ENCODE results near the gene CHRDL2.

DNA sequence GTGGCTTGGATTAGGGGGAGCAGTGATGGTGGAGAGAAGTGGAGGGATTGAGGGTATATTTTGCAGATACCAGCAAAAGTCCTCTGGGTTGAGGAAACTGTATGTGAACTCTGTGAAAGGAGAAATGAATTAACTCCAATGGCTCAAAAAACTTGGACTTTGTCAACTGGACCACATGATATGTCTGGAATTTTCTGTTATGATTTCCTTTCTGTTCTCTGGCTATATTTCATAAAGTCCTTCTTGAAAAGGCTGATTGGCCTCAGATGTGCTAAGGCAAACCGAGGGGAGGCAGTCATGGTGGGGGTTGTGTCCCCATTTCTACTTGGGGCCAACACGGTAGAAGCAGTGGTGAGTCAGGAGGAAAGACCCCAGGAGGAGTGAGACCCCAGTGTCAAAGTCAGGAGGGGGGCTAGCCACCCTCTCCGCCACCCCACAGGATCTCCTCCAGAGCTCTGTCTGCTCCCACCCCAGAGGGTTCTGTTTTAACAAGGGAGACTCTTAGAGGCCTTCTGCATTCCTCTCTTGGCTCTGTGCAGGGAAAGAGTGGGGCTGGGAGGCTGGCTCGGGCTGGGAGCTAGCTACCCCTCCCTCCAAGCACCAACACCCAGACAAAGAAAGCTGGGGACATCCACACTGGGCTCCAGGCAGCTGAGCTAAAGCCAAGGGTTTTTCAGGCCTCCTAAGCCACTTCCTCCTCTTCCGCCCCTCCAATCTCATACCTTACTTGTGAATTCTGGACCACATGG is 13.8 kb downstream of the CHRDL2 start:
- TF ChIP-seq POLR2A (IDR thresholded peaks at IDR 0.05), result no peak
- TF ChIP-seq, protein P1, sequence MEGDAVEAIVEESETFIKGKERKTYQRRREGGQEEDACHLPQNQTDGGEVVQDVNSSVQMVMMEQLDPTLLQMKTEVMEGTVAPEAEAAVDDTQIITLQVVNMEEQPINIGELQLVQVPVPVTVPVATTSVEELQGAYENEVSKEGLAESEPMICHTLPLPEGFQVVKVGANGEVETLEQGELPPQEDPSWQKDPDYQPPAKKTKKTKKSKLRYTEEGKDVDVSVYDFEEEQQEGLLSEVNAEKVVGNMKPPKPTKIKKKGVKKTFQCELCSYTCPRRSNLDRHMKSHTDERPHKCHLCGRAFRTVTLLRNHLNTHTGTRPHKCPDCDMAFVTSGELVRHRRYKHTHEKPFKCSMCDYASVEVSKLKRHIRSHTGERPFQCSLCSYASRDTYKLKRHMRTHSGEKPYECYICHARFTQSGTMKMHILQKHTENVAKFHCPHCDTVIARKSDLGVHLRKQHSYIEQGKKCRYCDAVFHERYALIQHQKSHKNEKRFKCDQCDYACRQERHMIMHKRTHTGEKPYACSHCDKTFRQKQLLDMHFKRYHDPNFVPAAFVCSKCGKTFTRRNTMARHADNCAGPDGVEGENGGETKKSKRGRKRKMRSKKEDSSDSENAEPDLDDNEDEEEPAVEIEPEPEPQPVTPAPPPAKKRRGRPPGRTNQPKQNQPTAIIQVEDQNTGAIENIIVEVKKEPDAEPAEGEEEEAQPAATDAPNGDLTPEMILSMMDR (IDR thresholded peaks at IDR 0.05), result no peak
